CD4-positive, alpha-beta T cell treated with Interleukin-15 for 1 hour (primary cell): Measurements from ENCODE around the gene FAM53B.
A peak's percentile ranks its signal among the peaks of the same experiment; 100 is the strongest.

Experiments
- DNase-seq: peaks from one replicate; pipeline ENCODE4 v3.0.0-alpha.2; 2020

The FAM53B gene

GRCh38 chr10:124644236-124644635, 99.9 kb downstream of the FAM53B start:
- no peak for DNase-seq

DNA sequence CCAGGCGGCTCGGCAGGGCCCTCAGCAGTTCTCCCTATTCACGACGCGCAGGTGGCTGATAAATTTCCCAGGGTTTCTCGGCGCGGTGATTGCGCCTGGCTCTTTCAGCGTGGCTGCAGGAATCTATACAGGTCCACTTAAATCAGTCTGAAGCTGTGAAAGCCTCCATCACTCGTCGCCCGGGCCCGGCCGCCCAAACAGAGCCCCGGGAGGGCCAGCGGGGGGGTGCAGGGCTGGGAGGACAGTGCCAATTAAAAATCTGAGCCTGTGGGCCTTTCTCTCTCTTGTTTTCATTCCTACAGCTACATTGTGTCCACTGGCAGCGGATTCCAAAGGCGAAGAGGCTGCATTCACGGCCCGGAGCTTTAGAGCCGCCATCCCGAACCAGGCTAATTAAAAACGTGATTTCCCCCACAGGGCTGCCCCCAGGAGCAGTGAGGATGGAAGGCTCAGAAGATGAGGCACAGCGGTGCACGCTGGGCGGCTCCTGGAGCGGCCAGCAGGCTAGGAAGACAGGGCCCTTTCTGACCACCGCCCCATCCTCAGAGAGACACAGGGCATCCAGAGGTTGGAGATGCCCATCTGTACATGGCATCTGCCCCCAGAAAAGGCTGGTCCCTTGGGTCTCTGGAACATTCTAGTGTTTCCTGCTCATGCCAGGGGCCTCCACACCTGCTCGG, 100.7 kb downstream of the FAM53B start:
- DNase-seq: no peak

- DNase-seq: peak; percentile 32
Measured at GRCh38 chr10:124642088-124642710, 102.0 kb downstream of the FAM53B start.

DNA sequence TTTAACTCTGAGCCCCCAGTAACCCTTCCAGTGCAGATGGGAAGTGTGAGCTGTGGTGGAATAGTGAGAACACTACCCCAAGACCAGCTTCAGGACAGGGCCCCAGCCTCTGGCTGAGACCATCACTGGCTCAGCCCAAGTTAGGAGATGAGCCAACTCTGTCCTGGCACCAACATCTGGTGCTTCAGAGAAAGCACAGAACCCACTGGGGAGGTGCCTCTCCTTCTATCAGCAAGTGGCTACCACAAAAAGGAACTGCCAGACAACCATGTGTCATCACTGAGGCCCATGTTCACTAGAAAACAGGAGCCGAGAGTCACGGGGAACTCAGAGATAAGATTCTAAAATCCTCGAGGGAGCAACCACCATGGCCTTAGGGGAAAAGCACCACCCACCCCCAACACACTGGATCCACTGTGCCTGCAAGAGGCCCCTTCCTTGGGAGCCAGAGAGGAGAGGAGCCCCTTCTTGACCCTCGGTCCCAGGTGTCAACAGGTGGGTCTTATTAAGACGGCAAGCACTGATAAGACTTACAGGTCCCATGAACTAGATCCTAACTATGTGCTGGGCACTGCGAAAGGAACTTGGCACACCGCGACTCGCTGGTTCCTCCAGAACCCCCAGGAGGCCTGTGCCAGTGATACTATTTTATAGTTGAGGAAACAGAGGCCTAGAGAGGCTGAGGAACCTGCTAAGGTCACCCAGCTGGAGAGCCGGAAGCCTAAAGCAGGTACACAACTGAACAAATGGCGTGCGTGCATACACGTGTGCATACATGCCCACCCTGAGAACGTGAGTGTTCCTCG, 102.7 kb downstream of the FAM53B start:
- DNase-seq: peak; percentile 70

GRCh38 chr10:124640538-124641231, 103.5 kb downstream of the FAM53B start:
- DNase-seq: peak; percentile 58

GRCh38 chr10:124640056-124640455, 104.1 kb downstream of the FAM53B start:
- no peak for DNase-seq

- no peak for DNase-seq
Measured at GRCh38 chr10:124639646-124640045, 104.5 kb downstream of the FAM53B start.

DNA sequence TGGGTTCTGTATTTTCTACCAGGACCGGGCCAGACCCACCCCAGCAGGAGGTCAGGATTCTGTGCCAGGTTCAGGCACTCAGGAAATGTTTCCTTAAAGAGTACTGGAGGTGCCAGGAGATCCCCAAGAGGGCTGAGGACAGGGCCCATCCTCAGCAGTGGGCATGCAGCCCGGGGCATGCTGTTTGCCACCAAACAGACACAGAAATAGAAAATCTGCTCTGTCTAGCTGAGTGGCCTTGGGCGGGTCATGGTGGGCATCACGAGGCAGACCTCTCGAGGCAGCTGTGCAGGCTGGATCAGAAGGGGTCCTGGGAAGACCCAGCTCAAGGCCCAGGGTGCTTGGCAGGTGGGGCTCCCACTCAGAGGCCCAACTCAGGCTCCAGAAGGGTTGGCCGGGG, 105.0 kb downstream of the FAM53B start:
- no peak for DNase-seq

- no peak for DNase-seq
Measured at GRCh38 chr10:124637746-124638145, 106.4 kb downstream of the FAM53B start.

GRCh38 chr10:124637091-124637700, 107.0 kb downstream of the FAM53B start:
- DNase-seq: no peak

DNA sequence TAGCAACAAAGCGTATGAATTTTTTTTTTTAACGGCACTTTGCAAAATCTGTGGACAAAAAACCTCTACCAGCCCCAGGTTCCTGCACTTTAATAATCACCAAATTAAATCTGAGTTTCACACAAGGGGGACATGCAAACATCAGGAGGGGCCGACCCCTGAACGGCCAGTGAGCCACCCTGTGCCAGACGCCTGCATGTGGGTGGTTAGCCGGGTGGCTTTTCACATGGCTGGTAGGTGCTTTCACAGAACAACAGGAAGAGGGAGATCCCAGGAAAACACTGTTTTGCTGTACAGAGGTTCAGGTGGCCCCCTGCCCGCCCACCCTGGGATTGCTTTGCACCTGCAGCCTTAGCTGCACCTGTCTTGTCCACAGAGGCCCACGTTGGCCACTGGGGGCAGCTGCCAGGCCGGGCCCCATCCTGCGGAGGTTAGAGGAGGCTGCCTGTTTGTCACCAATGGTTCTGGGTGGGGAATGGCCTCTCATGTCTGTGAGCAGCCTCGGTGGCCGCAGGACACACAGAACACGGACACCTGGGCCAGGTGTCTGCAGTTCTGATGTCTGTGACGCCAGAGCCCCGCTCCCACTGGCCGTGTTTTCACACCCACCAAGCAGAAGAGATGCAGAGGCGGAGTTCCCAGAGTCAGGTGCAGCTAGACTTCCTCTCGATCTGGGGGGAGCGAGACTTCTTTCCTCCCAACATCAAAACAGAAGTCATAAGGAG, 107.7 kb downstream of the FAM53B start:
- DNase-seq: peak; percentile 44

DNA sequence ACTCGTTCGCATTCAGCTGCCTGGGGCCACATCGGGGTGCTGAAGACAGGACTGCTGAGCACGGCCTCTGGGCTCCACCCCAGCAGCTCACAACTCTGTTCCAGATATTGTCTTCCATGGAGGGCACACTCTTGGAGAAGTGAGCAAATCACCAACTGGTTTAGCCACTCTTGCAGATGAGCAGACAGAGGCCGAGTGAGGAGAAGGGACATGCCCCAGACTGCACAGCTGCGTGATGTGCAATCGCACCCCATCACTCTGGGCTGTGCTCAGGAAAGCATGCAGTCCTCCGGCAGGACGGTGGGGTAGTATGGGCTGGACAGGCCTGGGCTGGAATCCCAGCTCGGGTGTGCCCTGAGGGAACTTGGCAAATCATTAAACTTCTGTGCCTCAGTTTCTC, 111.6 kb downstream of the FAM53B start:
- no peak for DNase-seq

- peak; percentile 49 for DNase-seq
Measured at GRCh38 chr10:124632064-124632531, 112.1 kb downstream of the FAM53B start.

DNA sequence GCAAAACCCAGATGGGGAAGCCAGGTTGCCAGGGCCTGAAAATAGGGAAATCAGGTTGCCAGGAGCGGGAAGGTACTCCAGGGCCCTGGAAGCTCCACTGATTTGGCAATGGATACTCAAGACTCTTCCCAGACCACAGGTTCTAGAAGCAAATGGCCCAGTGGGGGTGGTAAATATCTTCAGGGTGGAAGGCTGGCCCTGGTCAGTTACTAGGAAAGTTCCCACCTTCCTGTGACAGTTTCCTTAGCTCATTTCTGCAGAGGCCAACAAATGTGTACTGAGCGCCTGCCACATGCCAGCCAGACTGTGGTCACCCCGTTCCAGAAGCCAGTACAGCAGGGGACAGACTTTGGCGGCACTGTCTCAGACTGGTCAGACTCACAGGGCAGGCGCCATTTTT, 113.6 kb downstream of the FAM53B start:
- DNase-seq: no peak

DNA sequence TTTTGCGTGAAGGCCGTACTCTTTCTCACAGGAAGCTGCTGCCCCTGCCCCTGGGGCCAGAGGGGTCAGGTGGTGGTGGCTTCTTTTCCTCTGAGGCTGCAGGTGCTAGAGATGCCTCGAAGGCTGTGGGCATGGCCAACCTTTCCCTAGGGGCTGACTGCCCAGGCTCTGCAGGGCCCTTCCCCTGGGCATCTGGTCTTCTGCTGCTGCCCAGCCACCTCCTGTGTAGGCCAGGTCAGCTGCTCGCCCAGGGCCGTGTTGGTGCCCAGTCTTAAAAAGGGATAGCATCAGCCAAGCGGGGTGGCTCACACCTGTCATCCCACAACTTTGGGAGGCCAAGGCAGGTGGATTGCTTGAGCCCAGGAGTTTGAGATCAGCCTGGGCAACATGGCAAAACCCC, 114.3 kb downstream of the FAM53B start:
- DNase-seq: no peak

DNA sequence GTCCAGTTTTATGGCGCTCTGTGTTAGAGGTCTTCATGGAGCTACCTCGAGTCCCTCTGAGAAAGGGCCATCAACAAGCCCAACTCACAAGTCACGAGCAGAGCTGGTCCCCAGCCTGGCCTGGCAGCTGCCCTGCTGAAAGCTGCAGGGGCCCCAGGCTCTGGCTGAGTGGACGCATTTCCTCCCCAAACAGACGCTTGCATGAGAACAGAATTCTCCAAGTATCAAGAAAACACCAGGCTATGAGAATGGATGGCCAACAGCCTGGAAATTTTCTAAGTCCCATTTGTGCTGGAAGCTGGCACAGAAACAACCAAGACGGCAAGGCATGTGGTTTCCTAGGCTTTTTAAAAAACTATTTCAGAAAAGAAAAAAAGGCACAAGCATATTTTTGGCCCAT, 114.8 kb downstream of the FAM53B start:
- no peak for DNase-seq

- DNase-seq: no peak
Measured at GRCh38 chr10:124628676-124629021, 115.5 kb downstream of the FAM53B start.

DNA sequence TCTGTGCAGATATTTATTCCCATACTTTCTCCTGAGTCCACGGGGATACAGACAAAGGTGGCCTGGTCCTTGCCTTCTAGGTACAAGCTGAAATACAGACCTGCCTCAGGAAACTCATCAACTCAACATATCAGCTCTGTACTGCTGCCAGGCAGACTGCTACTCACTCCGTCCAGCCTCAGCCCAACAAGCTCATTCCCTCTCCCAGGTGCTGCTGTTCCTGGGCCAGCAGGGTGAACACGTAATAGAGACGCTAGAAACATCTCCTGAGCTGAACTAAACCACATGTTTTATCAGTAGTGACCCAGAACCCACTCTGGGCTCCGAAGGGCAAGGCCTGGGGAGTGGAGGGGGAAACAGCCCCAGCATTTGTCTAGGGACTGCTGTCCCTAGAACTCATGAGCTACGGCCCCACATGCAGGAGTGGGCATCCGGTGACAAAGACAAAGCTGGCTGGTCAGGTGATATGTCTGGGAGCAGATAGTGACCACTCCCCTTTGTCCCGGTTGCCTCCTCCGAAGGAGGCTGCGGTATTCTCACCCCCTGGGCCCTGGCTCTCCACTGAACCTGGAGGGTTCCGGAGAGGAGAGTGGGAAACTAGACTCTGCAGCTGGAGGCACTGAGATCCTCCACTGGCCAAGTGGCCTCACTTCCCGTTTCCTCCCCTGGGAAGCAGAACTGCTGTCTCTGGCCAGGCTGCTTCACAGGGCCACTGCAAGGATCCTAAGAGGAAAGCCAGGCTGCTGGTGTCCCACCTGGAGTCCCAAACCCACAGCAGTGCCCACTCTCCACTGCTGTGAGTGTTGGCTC, 116.1 kb downstream of the FAM53B start:
- DNase-seq: no peak

- DNase-seq: peak; percentile 63
Measured at GRCh38 chr10:124626759-124627380, 117.3 kb downstream of the FAM53B start.

DNA sequence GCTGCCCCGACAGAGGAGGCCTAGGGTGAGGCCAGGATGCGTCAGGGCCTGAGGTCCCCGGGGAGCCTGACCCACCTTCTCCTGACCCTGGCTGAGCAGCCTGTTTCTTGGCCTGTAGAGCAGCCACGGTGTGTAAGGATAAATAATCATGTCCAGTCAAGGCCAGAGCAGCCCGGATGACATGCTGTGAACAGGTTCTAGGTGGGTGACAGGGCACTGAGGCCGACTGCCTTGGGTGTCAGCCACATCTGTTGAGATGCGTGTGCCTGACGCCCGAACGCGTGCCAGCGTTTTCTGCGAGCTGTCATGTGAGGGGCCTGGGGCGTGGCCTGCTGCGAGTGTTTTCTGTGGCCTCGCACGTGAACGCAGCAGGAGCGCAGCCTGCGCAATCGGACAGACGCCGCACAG, 118.3 kb downstream of the FAM53B start:
- no peak for DNase-seq

GRCh38 chr10:124624895-124625294, 119.3 kb downstream of the FAM53B start:
- DNase-seq: no peak
